Glomerular endothelial cell (primary cell): Measurements from ENCODE around the gene ADD3. TPM values are rescaled to one million over a fixed set of nuclear protein-coding genes. Genes with fewer than 3 reads are reported as not detected.

Source experiments
- DNase-seq: peaks from one replicate; pipeline ENCODE4 v3.0.0-alpha.2; 2011; ENCODE audit warnings: low read depth, low spot score; ENCODE audit errors: extremely low read depth
- total RNA-seq: library from RNA; depleted of rRNA; stranded (reverse); fragments of >200 nt; gene quantifications from 2 replicates; pipeline ENCODE4 v1.2.3, GENCODE V29; 2015

ADD3 gene
- total RNA-seq, 1 donor from 2014 or later, result 99.2 TPM

DNA sequence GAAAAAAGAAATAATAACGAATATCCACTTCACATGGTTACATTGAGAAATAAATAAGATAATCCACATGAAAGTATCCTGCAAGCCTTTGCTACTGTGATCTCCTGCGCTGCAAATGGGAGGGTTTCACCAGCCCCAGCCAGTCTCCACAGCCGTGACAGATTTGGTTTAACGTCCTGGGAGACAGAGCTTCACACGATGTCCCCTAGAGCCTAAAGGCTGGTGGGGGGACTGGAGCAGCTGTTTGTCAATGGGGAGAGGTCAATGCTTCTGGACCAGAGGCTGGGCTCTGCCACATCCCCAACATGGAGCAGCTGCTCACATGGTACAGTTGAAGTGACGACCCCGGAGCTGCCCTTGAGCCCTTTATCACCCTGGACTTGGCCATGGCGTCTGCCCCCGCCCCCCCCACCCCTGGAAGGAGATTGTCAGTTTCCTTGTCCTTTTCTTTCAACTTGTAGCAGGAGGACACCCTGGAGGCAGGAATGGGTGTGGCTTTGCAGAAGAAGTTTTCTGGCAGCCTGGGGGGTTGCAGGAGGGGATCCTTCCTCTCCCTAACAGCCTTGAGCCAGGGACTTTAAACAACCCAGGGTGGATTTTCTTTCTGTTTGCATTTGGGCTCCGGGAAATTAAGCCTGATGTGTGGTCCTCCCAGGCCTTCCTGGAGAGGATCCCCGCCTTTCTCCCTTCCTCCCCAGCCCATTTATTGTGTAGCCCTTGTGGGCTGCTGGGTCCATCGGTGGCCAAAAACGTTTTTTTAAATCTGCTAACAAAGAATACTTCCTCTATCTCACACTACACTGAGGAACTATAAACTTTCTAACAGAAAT is 162.6 kb downstream of the ADD3 start:
- no peak for DNase-seq

GRCh38 chr10:110171032-110171431 is 163.2 kb downstream of the ADD3 start:
- DNase-seq, result no peak

- no peak for DNase-seq
These were observed 164.4 kb downstream of the ADD3 start for GRCh38 chr10:110172155-110172554.

- DNase-seq, result no peak
These were observed 166.4 kb downstream of the ADD3 start for GRCh38 chr10:110174201-110174600.

DNA sequence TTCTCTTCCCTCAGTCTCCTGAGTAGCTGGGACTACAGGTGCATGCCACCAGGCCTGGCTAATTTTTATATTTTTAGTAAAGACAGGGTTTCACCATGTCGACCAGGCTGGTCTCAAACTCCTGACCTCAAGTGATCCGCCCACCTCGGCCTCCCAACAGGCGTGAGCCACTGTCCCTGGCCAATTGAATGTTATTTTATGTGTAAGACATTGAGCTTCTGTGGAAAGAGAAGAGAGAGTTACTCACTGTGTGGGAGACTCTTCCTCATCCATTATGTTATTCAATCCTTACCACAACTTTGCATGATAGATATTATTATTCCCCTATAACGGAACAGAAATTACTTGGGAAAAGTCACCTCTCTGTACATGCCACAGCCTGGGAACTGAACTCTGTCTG is 167.0 kb downstream of the ADD3 start:
- DNase-seq, result no peak

DNA sequence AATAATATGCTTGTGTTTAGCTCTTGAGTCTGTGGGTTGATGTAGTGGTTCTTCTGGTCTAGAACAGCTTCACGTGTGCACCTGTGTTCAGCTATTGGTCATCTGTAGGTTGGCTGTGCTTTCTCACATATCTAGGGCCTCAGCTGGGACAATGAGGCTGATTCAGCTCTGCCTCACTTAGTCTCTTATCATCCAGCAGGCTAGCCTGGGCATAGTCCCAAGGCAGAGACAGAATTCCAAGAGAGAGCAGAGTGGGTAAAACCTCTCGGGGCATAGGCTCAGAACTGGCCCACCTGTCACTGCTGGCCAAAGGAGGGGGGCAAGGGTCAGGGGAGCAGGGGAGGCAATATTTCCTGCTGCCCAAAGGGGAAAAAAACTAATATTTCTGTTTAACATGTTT is 167.6 kb downstream of the ADD3 start:
- DNase-seq, result no peak

DNA sequence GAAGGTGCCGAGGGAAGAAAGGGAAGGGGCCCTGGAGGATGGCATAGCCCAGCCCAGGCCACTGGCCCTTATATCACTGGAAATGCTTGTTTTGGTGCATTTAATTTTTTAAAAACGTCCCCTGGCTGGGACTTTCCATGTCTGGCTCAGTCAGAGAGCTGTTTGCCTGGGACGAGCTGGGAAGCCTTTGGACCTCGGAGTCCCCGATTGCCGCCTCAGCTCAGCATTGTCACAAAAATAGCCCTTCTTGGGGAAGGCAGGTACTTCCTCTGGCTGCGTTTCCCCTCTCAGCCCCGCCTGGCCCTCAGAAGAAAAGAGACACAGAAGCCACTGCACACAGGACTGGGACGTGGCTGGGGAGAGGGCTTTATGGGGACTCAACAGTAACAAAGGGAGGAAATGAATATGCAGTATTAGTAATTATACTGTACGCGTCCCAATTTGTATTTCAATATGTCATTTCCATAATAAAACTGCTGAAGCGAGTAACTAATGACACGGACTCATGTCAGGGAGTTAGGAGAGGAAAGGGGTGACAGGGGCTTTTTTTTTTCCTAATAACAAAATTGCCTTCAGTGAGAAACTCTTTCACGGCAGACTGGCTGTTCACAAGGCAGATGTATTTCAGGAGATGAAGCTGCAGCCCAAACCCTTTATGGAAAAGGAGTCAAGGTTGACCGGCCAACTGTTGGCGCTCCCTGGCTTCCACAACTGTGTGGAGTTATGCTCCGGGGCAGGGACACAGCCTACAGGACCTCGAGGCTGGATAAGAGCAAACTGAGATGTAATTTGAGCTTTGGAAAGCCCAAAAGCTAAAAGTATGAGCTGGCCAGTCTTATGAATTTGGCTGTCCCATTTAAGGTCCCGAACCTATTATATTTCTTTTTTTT is 168.6 kb downstream of the ADD3 start:
- no peak for DNase-seq

GRCh38 chr10:110179220-110179619 is 171.4 kb downstream of the ADD3 start:
- DNase-seq, result no peak

- no peak for DNase-seq
These were observed 173.7 kb downstream of the ADD3 start for GRCh38 chr10:110181451-110181850.

- no peak for DNase-seq
These were observed 174.1 kb downstream of the ADD3 start for GRCh38 chr10:110181911-110182310.

GRCh38 chr10:110184398-110184797 is 176.6 kb downstream of the ADD3 start:
- DNase-seq, result no peak

Other genes starting within 250 kb of the ADD3 start
- 96.7 and 115 TPM in 2 replicates for gene XPNPEP1, start 84.5 kb upstream of the ADD3 start, total RNA-seq
- 3.3 and 6.8 TPM in 2 replicates for gene MXI1, start 199.6 kb downstream of the ADD3 start, total RNA-seq